K562 (cell line): Measurements from ENCODE around the gene HTR1D. TPM values are rescaled to one million over a fixed set of nuclear protein-coding genes. Genes with fewer than 3 reads are reported as not detected.

ENCODE experiments used
- ARID2 ChIP-seq: fragments of 450-650 bp; IDR thresholded peaks from 2 replicates; pipeline ENCODE4 v1.6.1; 2017; ENCODE audit warnings: antibody characterized with exemption, mild to moderate bottlenecking
- CEBPB ChIP-seq: fragments of 450-650 bp; IDR thresholded peaks from 2 replicates; pipeline ENCODE4 v1.6.1; 2016; ENCODE audit warnings: missing genetic modification characterization, missing compliant biosample characterization
- EP300 ChIP-seq: IDR thresholded peaks from 2 replicates; pipeline ENCODE4 v1.6.1; 2012; ENCODE audit warnings: low read length, improper control_type of control experiment
- ETV1 ChIP-seq: fragments of 450-650 bp; conservative IDR thresholded peaks from 2 replicates; pipeline ENCODE4 v1.6.1; 2016; ENCODE audit warnings: missing genetic modification characterization, control low read depth, low read depth, missing compliant biosample characterization
- FUS ChIP-seq: fragments of 200-400 bp; formaldehyde crosslinking; optimal IDR thresholded peaks from 2 replicates; pipeline ENCODE3; 2017; ENCODE audit warnings: low read depth, low read length
- GABPB1 ChIP-seq: sonication (generic); formaldehyde crosslinking; IDR thresholded peaks from 2 replicates; pipeline ENCODE4 v1.8.0; 2022; ENCODE audit warnings: mild to moderate bottlenecking, missing genetic modification reagents
- GATAD2A ChIP-seq: fragments of 450-650 bp; IDR thresholded peaks from 2 replicates; pipeline ENCODE4 v1.6.1; 2017
- HMG20A ChIP-seq: fragments of 450-650 bp; formaldehyde crosslinking; conservative IDR thresholded peaks from 2 replicates; pipeline ENCODE4 v1.4.0; 2020; ENCODE audit warnings: mild to moderate bottlenecking, mixed read lengths
- MAZ ChIP-seq, 2 experiments: fragments of 450-650 bp in 1 of 2; sonication (generic) in 1 of 2; formaldehyde crosslinking; IDR thresholded peaks in 1 of 2; conservative IDR thresholded peaks in 1 of 2; 2 replicates each; pipeline versions ENCODE4 v1.4.0 to v1.5.0; 2020; ENCODE audit warnings: mild to moderate bottlenecking in 1 of 2, missing genetic modification reagents in 1 of 2
- NFYB ChIP-seq: IDR thresholded peaks from 2 replicates; pipeline ENCODE4 v1.6.1; 2011; ENCODE audit warnings: mild to moderate bottlenecking, moderate library complexity; ENCODE audit not compliant: insufficient read length; ENCODE audit errors: extremely low read depth
- OTX1 ChIP-seq: fragments of 450-650 bp; formaldehyde crosslinking; IDR thresholded peaks from 2 replicates; pipeline ENCODE4 v1.4.0; 2022; ENCODE audit warnings: mild to moderate bottlenecking
- RFX5 ChIP-seq: IDR thresholded peaks from 2 replicates; pipeline ENCODE4 v1.6.1; 2011; ENCODE audit warnings: low read depth, mild to moderate bottlenecking, improper control_type of control experiment, low read length
- STAT5A ChIP-seq: IDR thresholded peaks from 2 replicates; pipeline ENCODE4 v1.6.1; 2012; ENCODE audit warnings: low read length, inconsistent platforms, borderline replicate concordance
- TAL1 ChIP-seq: fragments of 450-650 bp; IDR thresholded peaks from 2 replicates; pipeline ENCODE4 v1.6.1; 2016; ENCODE audit warnings: mild to moderate bottlenecking
- XRCC5 ChIP-seq: fragments of 200-400 bp; formaldehyde crosslinking; IDR thresholded peaks from 2 replicates; pipeline ENCODE4 v1.6.1; 2017; ENCODE audit warnings: low read depth, mild to moderate bottlenecking, low read length
- ZBTB7A ChIP-seq: IDR thresholded peaks from 2 replicates; pipeline ENCODE4 v1.6.1; 2011; ENCODE audit warnings: low read depth, mild to moderate bottlenecking, low read length, moderate library complexity, borderline replicate concordance; ENCODE audit not compliant: control insufficient read depth
- ZNF124 ChIP-seq: sonication (generic); formaldehyde crosslinking; IDR thresholded peaks from 2 replicates; pipeline ENCODE4 v1.8.1; 2022; ENCODE audit warnings: missing genetic modification reagents
- ZNF134 ChIP-seq: fragments of 250-450 bp; sonication (Bioruptor Pico); conservative IDR thresholded peaks from 2 replicates; pipeline ENCODE4 v1.4.0; 2020
- ZNF146 ChIP-seq: IDR thresholded peaks from one replicate; pipeline ENCODE4 v1.6.1; 2018; ENCODE audit warnings: missing compliant biosample characterization; ENCODE audit not compliant: unreplicated experiment
- ZNF212 ChIP-seq: fragments of 450-650 bp; formaldehyde crosslinking; IDR thresholded peaks from 2 replicates; pipeline ENCODE4 v1.4.0; 2020; ENCODE audit warnings: mild to moderate bottlenecking
- ZNF507 ChIP-seq: conservative IDR thresholded peaks from 2 replicates; pipeline ENCODE4 v1.6.1; 2017; ENCODE audit warnings: missing genetic modification characterization, missing compliant biosample characterization
- ZNF780A ChIP-seq: fragments of 250-450 bp; sonication (Bioruptor Pico); IDR thresholded peaks from 2 replicates; pipeline ENCODE4 v1.5.0; 2021; ENCODE audit warnings: mild to moderate bottlenecking
- polyA plus RNA-seq, 8 experiments: library from polyadenylated mRNA; depleted of rRNA in 4 of 8; stranded (reverse) in 5 of 8; unstranded in 3 of 8; fragments of >200 nt; fragmentation: Nextera tagmentation in 2 of 8; fragmentation: Illumina TruSeq in 1 of 8; extraction: Ambion mirVana in 2 of 8; extraction: Trizol in 1 of 8; gene quantifications; 2 replicates each; pipeline versions ENCODE4 v1.2.1 to v1.2.3, GENCODE V29; 2011 to 2014; ENCODE audit warnings: inconsistent platforms in 1 of 8, missing spikeins in 1 of 8
- total RNA-seq, 7 experiments: library from RNA; depleted of rRNA in 6 of 7; stranded (reverse); fragments of >200 nt in 6 of 7; fragmentation: Illumina TruSeq in 2 of 7; extraction: Trizol in 2 of 7; gene quantifications; 2 replicates each; pipeline versions ENCODE4 v1.2.1 to v1.2.3, GENCODE V29; 2011 to 2021; ENCODE audit warnings: low replicate concordance in 1 of 7
- TF ChIP-seq, protein P1 (sequence below): fragments of 250-450 bp; sonication (Bioruptor Pico); IDR thresholded peaks from 2 replicates; pipeline ENCODE4 v1.4.0; 2020
- TF ChIP-seq, protein P2 (sequence below): IDR thresholded peaks from 3 replicates; pipeline ENCODE4 v1.6.1; 2011; ENCODE audit warnings: borderline replicate concordance, mild to moderate bottlenecking; ENCODE audit not compliant: insufficient read length, insufficient read depth
- TF ChIP-seq, protein P3 (sequence below), 3 experiments: fragments of 200-800 bp in 1 of 3; sonication (Bioruptor generic) in 1 of 3; sonication (generic) in 1 of 3; formaldehyde crosslinking in 1 of 3; IDR thresholded peaks; 2 replicates each; pipeline versions ENCODE4 v1.6.1 to v1.8.0; 2016 to 2022; ENCODE audit warnings: mild to moderate bottlenecking in 2 of 3, missing compliant biosample characterization in 2 of 3, missing genetic modification characterization in 2 of 3, missing genetic modification reagents in 1 of 3
- TF ChIP-seq, protein P4 (sequence below): sonication (generic); formaldehyde crosslinking; IDR thresholded peaks from 2 replicates; pipeline ENCODE4 v1.8.1; 2023; ENCODE audit warnings: mild to moderate bottlenecking, missing genetic modification reagents

Gene HTR1D
- total and polyA plus RNA-seq, 9 of the 15 experiments (the other 6 are each of a cell fraction or from before 2014, with no cell fraction given) = 0.03 to 0.09 (median 0.04) TPM; not detected in 4

DNA sequence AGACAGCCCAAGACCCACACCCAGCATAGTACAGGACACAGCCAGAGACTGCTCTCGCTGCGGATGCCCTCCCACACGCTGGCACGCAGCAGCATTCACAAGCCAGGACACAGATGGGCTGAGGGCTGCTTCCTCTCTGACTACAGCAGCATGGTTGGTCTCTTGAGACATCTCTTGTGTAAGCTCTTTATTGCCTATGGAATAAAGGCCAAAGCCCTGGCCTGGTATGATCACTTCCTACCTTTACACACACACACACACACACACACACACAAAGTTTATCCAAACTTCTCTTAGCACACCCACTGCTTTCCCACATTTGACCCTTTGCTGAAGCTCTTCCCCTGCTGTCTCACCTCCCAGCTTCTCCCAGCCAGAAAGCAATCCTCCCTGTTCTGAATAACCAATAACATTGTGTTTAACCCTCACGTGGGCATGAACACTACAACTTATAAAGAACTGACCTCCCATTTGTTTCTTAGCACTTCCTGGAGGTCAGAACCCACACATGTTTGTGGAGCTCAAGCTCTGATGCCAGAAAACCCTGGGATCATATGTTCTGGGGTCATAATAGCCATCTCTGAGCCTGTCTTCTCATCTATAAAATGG is 47.5 kb downstream of the HTR1D start (continued):
- TF ChIP-seq RFX5 (no peak), ZBTB7A (no peak), NFYB (no peak), TAL1 (no peak), GATAD2A (no peak), HMG20A (no peak), MAZ (CRISPR knock-in tag; conservative IDR thresholded peaks at IDR 0.05 in 1 of 2, IDR thresholded peaks at IDR 0.05 in 1 of 2) (no peak), CEBPB (tag) (no peak), EP300 (no peak), STAT5A (no peak), GABPB1 (CRISPR knock-in tag) (no peak), ZNF212 (CRISPR knock-in tag) (no peak), ZNF507 (tag) (no peak), ZNF780A (CRISPR knock-in tag) (no peak), ZNF146 (no peak), FUS (no peak), ZNF124 (no peak), OTX1 (CRISPR knock-in tag) (peak; percentile 73; the same call in 1 of the 2 replicates), ETV1 (tag) (0 out of 2 replicates have a peak, but pooled peaks have one; percentile 27), XRCC5 (no peak), ZNF134 (no peak), ARID2 (no peak)
- TF ChIP-seq, protein P1, sequence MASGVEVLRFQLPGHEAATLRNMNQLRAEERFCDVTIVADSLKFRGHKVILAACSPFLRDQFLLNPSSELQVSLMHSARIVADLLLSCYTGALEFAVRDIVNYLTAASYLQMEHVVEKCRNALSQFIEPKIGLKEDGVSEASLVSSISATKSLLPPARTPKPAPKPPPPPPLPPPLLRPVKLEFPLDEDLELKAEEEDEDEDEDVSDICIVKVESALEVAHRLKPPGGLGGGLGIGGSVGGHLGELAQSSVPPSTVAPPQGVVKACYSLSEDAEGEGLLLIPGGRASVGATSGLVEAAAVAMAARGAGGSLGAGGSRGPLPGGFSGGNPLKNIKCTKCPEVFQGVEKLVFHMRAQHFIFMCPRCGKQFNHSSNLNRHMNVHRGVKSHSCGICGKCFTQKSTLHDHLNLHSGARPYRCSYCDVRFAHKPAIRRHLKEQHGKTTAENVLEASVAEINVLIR (CRISPR knock-in tag) = no peak
- TF ChIP-seq, protein P2, sequence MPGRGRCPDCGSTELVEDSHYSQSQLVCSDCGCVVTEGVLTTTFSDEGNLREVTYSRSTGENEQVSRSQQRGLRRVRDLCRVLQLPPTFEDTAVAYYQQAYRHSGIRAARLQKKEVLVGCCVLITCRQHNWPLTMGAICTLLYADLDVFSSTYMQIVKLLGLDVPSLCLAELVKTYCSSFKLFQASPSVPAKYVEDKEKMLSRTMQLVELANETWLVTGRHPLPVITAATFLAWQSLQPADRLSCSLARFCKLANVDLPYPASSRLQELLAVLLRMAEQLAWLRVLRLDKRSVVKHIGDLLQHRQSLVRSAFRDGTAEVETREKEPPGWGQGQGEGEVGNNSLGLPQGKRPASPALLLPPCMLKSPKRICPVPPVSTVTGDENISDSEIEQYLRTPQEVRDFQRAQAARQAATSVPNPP = no peak
- TF ChIP-seq, protein P3, sequence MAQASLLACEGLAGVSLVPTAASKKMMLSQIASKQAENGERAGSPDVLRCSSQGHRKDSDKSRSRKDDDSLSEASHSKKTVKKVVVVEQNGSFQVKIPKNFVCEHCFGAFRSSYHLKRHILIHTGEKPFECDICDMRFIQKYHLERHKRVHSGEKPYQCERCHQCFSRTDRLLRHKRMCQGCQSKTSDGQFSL (CRISPR knock-in tag; IDR thresholded peaks at IDR 0.05) = no peak
- TF ChIP-seq, protein P3 (tag; IDR thresholded peaks at IDR 0.05) = no peak
- TF ChIP-seq, protein P4, sequence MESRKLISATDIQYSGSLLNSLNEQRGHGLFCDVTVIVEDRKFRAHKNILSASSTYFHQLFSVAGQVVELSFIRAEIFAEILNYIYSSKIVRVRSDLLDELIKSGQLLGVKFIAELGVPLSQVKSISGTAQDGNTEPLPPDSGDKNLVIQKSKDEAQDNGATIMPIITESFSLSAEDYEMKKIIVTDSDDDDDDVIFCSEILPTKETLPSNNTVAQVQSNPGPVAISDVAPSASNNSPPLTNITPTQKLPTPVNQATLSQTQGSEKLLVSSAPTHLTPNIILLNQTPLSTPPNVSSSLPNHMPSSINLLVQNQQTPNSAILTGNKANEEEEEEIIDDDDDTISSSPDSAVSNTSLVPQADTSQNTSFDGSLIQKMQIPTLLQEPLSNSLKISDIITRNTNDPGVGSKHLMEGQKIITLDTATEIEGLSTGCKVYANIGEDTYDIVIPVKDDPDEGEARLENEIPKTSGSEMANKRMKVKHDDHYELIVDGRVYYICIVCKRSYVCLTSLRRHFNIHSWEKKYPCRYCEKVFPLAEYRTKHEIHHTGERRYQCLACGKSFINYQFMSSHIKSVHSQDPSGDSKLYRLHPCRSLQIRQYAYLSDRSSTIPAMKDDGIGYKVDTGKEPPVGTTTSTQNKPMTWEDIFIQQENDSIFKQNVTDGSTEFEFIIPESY (CRISPR knock-in tag) = no peak
